ENCODE results near the gene MAP2K5.

MAP2K5 gene

GRCh38 chr15:67731112-67731721, 188.7 kb downstream of the MAP2K5 start:
- DNase-seq, result no peak

- no peak for DNase-seq
Measured at GRCh38 chr15:67732164-67732563, 189.7 kb downstream of the MAP2K5 start.

- no peak for DNase-seq
Measured at GRCh38 chr15:67732671-67733374, 190.3 kb downstream of the MAP2K5 start.

- no peak for DNase-seq
Measured at GRCh38 chr15:67735896-67736295, 193.4 kb downstream of the MAP2K5 start.

GRCh38 chr15:67736810-67737209, 194.3 kb downstream of the MAP2K5 start:
- no peak for DNase-seq

- no peak for DNase-seq
Measured at GRCh38 chr15:67738056-67738455, 195.6 kb downstream of the MAP2K5 start.

- DNase-seq, result no peak
Measured at GRCh38 chr15:67740405-67740804, 197.9 kb downstream of the MAP2K5 start.

- no peak for DNase-seq
Measured at GRCh38 chr15:67741308-67741707, 198.8 kb downstream of the MAP2K5 start.

- DNase-seq, result no peak
Measured at GRCh38 chr15:67743558-67743957, 201.1 kb downstream of the MAP2K5 start.

- no peak for DNase-seq
Measured at GRCh38 chr15:67744331-67745072, 202.0 kb downstream of the MAP2K5 start.

- DNase-seq, result no peak
Measured at GRCh38 chr15:67745073-67746006, 202.8 kb downstream of the MAP2K5 start.

- DNase-seq, result no peak
Measured at GRCh38 chr15:67746022-67746421, 203.5 kb downstream of the MAP2K5 start.

GRCh38 chr15:67746450-67746849, 203.9 kb downstream of the MAP2K5 start:
- DNase-seq, result no peak

- DNase-seq, result no peak
Measured at GRCh38 chr15:67747921-67748320, 205.4 kb downstream of the MAP2K5 start.

GRCh38 chr15:67750371-67750770, 207.9 kb downstream of the MAP2K5 start:
- DNase-seq, result no peak

- DNase-seq, result no peak
Measured at GRCh38 chr15:67753891-67754290, 211.4 kb downstream of the MAP2K5 start.

GRCh38 chr15:67755264-67755663, 212.8 kb downstream of the MAP2K5 start:
- no peak for DNase-seq

- no peak for DNase-seq
Measured at GRCh38 chr15:67755936-67756335, 213.4 kb downstream of the MAP2K5 start.

- DNase-seq, result no peak
Measured at GRCh38 chr15:67758619-67759300, 216.3 kb downstream of the MAP2K5 start.

GRCh38 chr15:67760901-67761300, 218.4 kb downstream of the MAP2K5 start:
- no peak for DNase-seq

GRCh38 chr15:67761343-67761742, 218.8 kb downstream of the MAP2K5 start:
- DNase-seq, result no peak

All from NCI-H187 treated with DMSO at 0.1 percent for 48 hours (cell line).